DMS53 treated with DMSO at 0.1 percent for 48 hours (cell line): ENCODE results near the gene ELP1.
A peak's percentile ranks its signal among the peaks of the same experiment; 100 is the strongest.
"Not testable (repeated sequence)": the region's sequence is repeated elsewhere in the genome, so short reads cannot be mapped to it uniquely, and the experiment has no call there.

Source experiments
- DNase-seq: peaks from one replicate; lab custom pipeline; 2025; ENCODE audit not compliant: unreplicated experiment; lab: John Stamatoyannopoulos, UW

Gene ELP1

GRCh38 chr9:108933718-108934322 is at the start of gene ELP1:
Gene ELP1, minus strand, starts transcription at chr9:108934124. Its CDS starts 2,978 bp downstream, at chr9:108931146.
- DNase-seq: peak; percentile 72

- no peak for DNase-seq
Observed at GRCh38 chr9:108980893-108981292, 47.0 kb upstream of the ELP1 start.

- no peak for DNase-seq
Observed at GRCh38 chr9:108978205-108978604, 44.3 kb upstream of the ELP1 start.

GRCh38 chr9:108973895-108974294 is 40.0 kb upstream of the ELP1 start:
- no peak for DNase-seq

- no peak for DNase-seq
Observed at GRCh38 chr9:108972626-108973209, 38.8 kb upstream of the ELP1 start.

GRCh38 chr9:108972186-108972585 is 38.3 kb upstream of the ELP1 start:
- DNase-seq: no peak

GRCh38 chr9:108971392-108971791 is 37.5 kb upstream of the ELP1 start:
- not testable (repeated sequence) for DNase-seq

- DNase-seq: no peak
Observed at GRCh38 chr9:108967916-108968315, 34.0 kb upstream of the ELP1 start.

- DNase-seq: no peak
Observed at GRCh38 chr9:108963459-108964143, 29.7 kb upstream of the ELP1 start.

- DNase-seq: no peak
Observed at GRCh38 chr9:108961151-108961550, 27.2 kb upstream of the ELP1 start.

- DNase-seq: no peak
Observed at GRCh38 chr9:108960331-108960730, 26.4 kb upstream of the ELP1 start.

- peak; percentile 5 for DNase-seq
Observed at GRCh38 chr9:108956631-108957026, 22.7 kb upstream of the ELP1 start.

GRCh38 chr9:108956022-108956630 is 22.2 kb upstream of the ELP1 start:
- DNase-seq: no peak

- DNase-seq: peak; percentile 30
Observed at GRCh38 chr9:108953983-108954574, 20.2 kb upstream of the ELP1 start.

- DNase-seq: no peak
Observed at GRCh38 chr9:108951578-108951977, 17.7 kb upstream of the ELP1 start.

GRCh38 chr9:108950168-108950567 is 16.2 kb upstream of the ELP1 start:
- DNase-seq: no peak

GRCh38 chr9:108939975-108940374 is 6.1 kb upstream of the ELP1 start:
- DNase-seq: no peak

- no peak for DNase-seq
Observed at GRCh38 chr9:108937561-108938305, 3.8 kb upstream of the ELP1 start.

GRCh38 chr9:108934323-108934893 is 484 bp upstream of the ELP1 start, which contains the start of gene ABITRAM:
Gene ABITRAM, plus strand, starts transcription at chr9:108934400. Its CDS starts 87 bp downstream, at chr9:108934487.
- DNase-seq: peak; percentile 30

- no peak for DNase-seq
Observed at GRCh38 chr9:108933231-108933717, 650 bp downstream of the ELP1 start.
